Measurements from ENCODE around the gene MREG. TPM values are rescaled to one million over a fixed set of nuclear protein-coding genes. Genes with fewer than 3 reads are reported as not detected.

MREG gene
- total and polyA plus RNA-seq, 12 donors, result 3.1 to 14.4 (median 6.3) TPM

DNA sequence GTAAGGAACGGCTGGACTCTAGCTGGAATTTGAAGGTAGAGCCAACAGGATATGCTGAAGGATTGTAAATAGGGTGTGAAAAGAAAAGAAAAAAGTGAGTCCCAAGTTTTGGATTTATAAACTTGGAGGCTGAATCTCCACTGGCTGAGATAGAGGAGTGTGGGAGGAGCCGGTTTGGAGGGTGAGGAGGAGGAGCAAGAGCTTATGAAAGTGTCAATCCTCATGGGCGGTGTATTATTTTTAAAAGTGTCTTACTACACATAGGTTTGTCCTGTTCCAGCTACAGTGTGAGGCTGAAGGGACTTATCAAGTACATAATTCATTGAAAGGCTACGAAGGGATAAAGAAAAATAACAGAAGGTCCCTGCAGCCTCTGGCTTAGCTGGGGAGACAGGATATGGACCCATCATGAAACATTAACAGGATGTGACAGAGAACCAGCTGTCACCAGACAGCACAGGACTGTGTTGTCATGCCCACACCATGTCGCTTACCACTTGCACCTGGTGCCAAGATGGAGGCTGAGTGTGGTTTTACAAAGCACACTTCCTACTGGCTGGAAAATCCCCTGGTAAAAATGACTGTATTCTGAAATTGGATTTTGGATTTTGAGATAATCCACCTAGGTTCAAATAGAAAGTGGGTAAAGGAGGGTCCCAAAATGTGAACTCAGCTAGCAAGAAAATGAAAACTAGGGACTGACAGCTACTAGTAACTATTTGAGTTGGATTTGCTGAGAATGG is 2.5 kb upstream of the MREG start:
- H3K9me3 ChIP-seq (replicated peaks in 1 of 3), result no peaks in the 10 kb centered on the region
- H3K36me3 ChIP-seq (replicated peaks in 1 of 2), result no peaks in the 10 kb centered on the region
- H3K4me3 ChIP-seq, result no peak overlapping the region
- intact Hi-C loops (cut with DNase I), result loop anchor here in 1 of 2 donors (10.0 kb wide), 1 partner anchor 61 kb away; no protein-coding TSS in a partner anchor
- H3K27me3 ChIP-seq, result no peaks in the 10 kb centered on the region
- H3K27ac ChIP-seq, result no peak overlapping the region
- DNase-seq, result no peak
- TF ChIP-seq, protein P1, sequence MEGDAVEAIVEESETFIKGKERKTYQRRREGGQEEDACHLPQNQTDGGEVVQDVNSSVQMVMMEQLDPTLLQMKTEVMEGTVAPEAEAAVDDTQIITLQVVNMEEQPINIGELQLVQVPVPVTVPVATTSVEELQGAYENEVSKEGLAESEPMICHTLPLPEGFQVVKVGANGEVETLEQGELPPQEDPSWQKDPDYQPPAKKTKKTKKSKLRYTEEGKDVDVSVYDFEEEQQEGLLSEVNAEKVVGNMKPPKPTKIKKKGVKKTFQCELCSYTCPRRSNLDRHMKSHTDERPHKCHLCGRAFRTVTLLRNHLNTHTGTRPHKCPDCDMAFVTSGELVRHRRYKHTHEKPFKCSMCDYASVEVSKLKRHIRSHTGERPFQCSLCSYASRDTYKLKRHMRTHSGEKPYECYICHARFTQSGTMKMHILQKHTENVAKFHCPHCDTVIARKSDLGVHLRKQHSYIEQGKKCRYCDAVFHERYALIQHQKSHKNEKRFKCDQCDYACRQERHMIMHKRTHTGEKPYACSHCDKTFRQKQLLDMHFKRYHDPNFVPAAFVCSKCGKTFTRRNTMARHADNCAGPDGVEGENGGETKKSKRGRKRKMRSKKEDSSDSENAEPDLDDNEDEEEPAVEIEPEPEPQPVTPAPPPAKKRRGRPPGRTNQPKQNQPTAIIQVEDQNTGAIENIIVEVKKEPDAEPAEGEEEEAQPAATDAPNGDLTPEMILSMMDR (IDR thresholded peaks at IDR 0.05), result no peak
- TF ChIP-seq POLR2A (IDR thresholded peaks at IDR 0.05), result no peak
- peaks cover 0 to 6% of the 10 kb centered on the region in 2 donors for H3K4me1 ChIP-seq (replicated peaks in 1 of 2)
- WGBS, 4 donors, result 80 to 88% (median 82%) methylated on average over 5 of the region's 5 CpGs

DNA sequence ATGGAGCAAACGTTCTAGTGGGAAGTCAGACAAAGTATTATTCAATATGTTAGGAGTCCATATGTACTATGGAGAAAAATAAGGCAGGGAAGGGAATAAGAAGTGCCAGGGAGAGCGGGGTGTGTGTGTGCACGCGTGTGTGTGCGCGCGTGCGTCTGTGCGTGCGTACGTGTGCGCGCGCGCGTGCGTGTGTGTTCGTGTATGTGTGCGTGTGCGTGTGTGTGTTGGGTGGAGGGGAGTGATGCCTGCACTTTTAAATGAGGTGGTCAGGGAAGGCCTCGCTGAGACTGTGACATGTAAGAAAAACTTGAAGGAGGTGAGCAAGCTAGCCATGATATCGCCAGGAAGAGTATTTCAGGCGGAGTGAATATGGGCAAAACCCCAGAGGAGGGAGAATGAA is 1.6 kb upstream of the MREG start:
- intact Hi-C loops (cut with DNase I), result loop anchor here (5.0 to 10.0 kb wide), 2 partner anchors 60 to 63 kb away; no protein-coding TSS in a partner anchor
- WGBS, 4 donors, result 93 to 96% (median 93%) methylated on average over 23 of the region's 23 CpGs
- no peaks in the 10 kb centered on the region for H3K27me3 ChIP-seq
- no peak overlapping the region for H3K27ac ChIP-seq
- no peak overlapping the region for H3K4me3 ChIP-seq
- no peak for DNase-seq
- TF ChIP-seq, protein P1 (IDR thresholded peaks at IDR 0.05), result no peak
- TF ChIP-seq POLR2A (IDR thresholded peaks at IDR 0.05), result no peak
- H3K9me3 ChIP-seq (replicated peaks in 1 of 3), result no peaks in the 10 kb centered on the region
- peaks cover 0 to 6% of the 10 kb centered on the region in 2 donors for H3K4me1 ChIP-seq (replicated peaks in 1 of 2)
- no peaks in the 10 kb centered on the region for H3K36me3 ChIP-seq (replicated peaks in 1 of 2)

DNA sequence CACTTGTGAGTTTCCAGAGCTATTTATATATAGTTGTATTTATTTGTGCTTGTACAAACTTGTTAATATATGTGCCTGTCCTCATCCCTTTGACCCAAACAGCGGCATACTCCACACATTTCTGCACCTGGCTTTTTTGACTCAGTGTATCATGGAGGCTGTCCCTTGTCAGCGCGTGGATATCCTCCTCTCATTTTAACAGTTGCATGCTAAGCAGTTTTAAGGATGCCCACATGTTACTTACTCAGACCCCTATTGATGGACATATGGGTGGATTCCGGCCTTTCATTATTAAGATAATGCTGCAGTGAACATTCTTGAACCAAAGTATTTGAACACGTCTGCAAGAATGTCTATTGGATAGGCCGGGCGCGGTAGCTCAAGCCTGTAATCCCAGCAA is 655 bp upstream of the MREG start:
- Histone ChIP-seq H3K27ac (no peak overlapping the region), H3K4me1 (replicated peaks in 1 of 2) (peaks cover 0 to 6% of the 10 kb centered on the region in 2 donors), H3K27me3 (no peaks in the 10 kb centered on the region), H3K9me3 (replicated peaks in 1 of 3) (no peaks in the 10 kb centered on the region), H3K4me3 (no peak overlapping the region), H3K36me3 (replicated peaks in 1 of 2) (no peaks in the 10 kb centered on the region)
- DNase-seq, result no peak
- TF ChIP-seq POLR2A (IDR thresholded peaks at IDR 0.05), result no peak
- TF ChIP-seq, protein P1 (IDR thresholded peaks at IDR 0.05), result no peak
- WGBS, 4 donors, result 87 to 93% (median 88%) methylated on average over 8 of the region's 8 CpGs
- intact Hi-C loops (cut with DNase I), result loop anchor here (5.0 to 10.0 kb wide), 2 partner anchors 59 to 62 kb away; no protein-coding TSS in a partner anchor

DNA sequence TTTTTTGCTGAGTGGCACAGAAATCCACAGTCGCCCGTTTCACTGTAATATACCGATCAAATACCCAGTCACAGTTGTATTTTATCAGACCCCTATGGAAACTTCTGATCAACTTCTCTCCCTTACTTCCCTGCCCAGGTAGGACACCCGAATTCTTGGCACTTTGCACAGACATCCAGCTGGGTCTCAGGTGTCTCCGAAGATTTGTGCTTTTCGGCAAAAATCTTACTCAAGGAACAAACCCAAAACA is 596 bp downstream of the MREG start:
- Histone ChIP-seq H3K4me1 (replicated peaks in 1 of 2) (peaks cover 0 to 6% of the 10 kb centered on the region in 2 donors), H3K27ac (peak overlapping the region in 2 of 5 donors; percentile 58 to 71), H3K36me3 (replicated peaks in 1 of 2) (no peaks in the 10 kb centered on the region), H3K4me3 (peak overlapping the region in 3 of 4 donors; percentile 37 to 76 (median 45)), H3K9me3 (replicated peaks in 1 of 3) (no peaks in the 10 kb centered on the region), H3K27me3 (no peaks in the 10 kb centered on the region)
- WGBS, 4 donors, result 6 to 8% (median 6%) methylated on average over 6 of the region's 6 CpGs
- intact Hi-C loops (cut with DNase I), result loop anchor here (5.0 to 10.0 kb wide), 2 partner anchors 58 to 60 kb away; no protein-coding TSS in a partner anchor
- TF ChIP-seq, protein P1 (IDR thresholded peaks at IDR 0.05), result no peak
- TF ChIP-seq POLR2A (IDR thresholded peaks at IDR 0.05), result no peak
- no peak for DNase-seq
